H7 (cell line): ENCODE measurements around the gene BMI1. TPM values are rescaled to one million over a fixed set of nuclear protein-coding genes. Genes with fewer than 3 reads are reported as not detected.
A peak's percentile ranks its signal among the peaks of the same experiment; 100 is the strongest.

Experiments
- DNase-seq: peaks from one replicate; pipeline ENCODE4 v3.0.0; 2012
- H3K27me3 ChIP-seq: 2 replicates; pipeline ENCODE4 v1.6.0; 2011; ENCODE audit warnings: mild to moderate bottlenecking, low read length; ENCODE audit not compliant: control insufficient read depth, insufficient read depth
- H3K36me3 ChIP-seq: replicated peaks from 2 replicates; pipeline ENCODE4 v1.5.1; 2011; ENCODE audit warnings: low read length; ENCODE audit not compliant: control insufficient read depth, insufficient read depth
- H3K4me3 ChIP-seq: 2 replicates; pipeline ENCODE4 v1.5.1; 2011; ENCODE audit warnings: low read depth, mild to moderate bottlenecking, control low read depth, low read length, moderate library complexity; ENCODE audit not compliant: insufficient read depth
- total RNA-seq: library from RNA; depleted of rRNA; stranded (reverse); fragments of >200 nt; shearing (Covaris generic); gene quantifications from 2 replicates; pipeline ENCODE4 v1.2.3, GENCODE V29; 2014

The BMI1 gene
- total RNA-seq, 1 experiment from 2014 or later = 4.1 TPM

DNA sequence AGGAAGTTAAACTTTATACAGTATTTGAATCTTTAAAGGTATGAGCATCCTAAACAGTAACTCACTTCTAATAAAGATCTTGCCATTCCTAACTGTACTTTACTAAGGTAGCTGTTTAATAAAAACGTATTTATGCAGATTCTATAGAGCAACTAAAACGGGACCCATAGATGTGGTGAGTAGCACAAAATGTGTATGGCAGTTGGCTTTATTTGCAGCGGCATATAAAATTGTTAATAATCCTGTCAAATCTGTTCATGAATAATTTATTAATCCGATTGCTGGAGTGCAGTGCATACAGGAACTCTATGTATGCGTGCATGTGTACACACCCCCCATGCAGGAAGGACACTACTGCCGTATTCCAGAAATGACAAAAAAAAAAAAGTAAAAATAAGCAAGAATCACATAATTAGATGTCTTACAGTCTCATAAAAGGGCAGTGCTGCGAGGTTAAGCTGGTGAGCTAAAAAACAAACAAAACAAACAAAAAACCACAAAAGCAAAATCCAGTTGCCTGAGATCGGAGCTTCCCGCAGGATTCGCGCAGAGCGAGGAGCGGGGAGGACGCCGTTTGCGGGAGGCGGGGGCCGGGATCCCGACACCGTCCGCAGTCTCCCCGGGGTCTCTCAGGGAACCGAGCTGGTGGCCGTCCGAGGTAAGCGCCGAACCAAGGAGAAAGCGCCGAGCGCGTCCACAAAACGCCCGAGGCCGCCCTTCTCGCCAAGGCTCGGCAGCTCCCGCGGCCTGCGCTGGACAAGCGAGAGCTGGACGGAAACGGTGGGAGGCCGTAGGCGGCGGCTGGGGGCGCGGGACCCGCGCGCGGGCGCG is 5.2 kb upstream of the BMI1 start:
- DNase-seq = peak; percentile 87
- H3K27me3 ChIP-seq = peaks cover 74% of the 10 kb centered on the region

DNA sequence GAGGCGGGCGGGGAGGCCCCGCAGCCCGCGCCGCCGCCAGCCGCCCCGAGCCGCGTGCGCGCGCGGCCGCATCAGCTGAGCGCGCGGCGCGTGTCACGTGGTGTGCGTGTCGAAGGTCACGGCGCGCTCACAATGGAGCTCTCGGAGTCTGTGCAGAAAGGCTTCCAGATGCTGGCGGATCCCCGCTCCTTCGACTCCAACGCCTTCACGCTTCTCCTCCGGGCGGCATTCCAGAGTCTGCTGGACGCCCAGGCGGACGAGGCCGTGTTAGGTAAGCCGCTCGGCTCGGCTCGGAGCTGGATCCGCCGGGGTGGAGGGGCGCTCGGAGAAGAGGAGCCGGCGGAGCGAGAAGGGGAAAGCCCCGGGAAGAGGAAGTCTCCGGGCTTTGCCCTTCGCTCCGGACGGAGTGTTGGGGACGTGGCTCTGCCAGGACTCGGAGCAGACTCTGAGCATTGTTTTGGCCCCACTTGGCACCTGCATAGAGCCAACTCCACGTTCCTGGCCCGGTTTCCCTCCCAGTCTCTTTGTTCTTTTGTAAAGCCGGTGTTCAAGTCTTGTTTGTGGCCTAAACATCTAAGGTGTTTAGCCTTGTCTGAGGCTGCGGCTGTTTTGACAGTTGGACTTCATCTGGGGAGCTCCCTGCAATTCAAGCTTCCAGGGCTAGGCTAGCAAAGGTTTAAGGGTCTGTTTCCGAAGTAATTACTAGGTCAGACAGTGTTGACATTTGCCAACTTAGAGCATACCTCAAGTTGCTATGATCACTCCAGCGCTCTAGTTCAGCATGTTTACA is 4.4 kb upstream of the BMI1 start, which contains the start of gene COMMD3:
Gene COMMD3, plus strand, starts transcription at position 103 of the 790 bp plus-strand sequence. Its CDS starts 30 bp downstream, at position 133.
- Histone ChIP-seq H3K36me3 (no peaks in the 10 kb centered on the region), H3K4me3 (peak within 1 kb of the TSS; percentile 63), H3K27me3 (peaks cover 77% of the 10 kb centered on the region)
- peak; percentile 82 for DNase-seq

More for the DNA sequence above, 5.2 kb upstream of the BMI1 start:
- no peaks in the 10 kb centered on the region for H3K36me3 ChIP-seq
- H3K4me3 ChIP-seq = peak overlapping the region; percentile 63

DNA sequence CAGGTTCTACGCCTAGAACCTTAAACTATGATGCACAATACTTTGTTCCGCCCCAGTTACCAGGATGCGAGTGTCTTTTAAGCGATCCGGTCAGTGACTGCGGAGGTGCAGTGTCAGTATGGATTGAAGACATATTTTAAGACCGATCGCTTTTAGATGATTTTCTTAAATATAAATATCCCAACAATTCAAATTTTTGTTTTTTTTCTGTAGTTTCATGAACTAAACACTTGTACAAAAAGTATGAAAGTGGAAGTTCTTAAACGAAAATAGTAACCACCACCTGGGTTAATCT is 3.9 kb upstream of the BMI1 start:
- no peak for DNase-seq
- H3K27me3 ChIP-seq = peaks cover 79% of the 10 kb centered on the region
- no peak overlapping the region for H3K4me3 ChIP-seq
- no peaks in the 10 kb centered on the region for H3K36me3 ChIP-seq

GRCh38 chr10:22317771-22318565 is 2.9 kb upstream of the BMI1 start:
- DNase-seq = no peak
- Histone ChIP-seq H3K4me3 (no peak overlapping the region), H3K36me3 (no peaks in the 10 kb centered on the region), H3K27me3 (peaks cover 85% of the 10 kb centered on the region)

GRCh38 chr10:22318772-22319171 is 2.1 kb upstream of the BMI1 start:
- peaks cover 85% of the 10 kb centered on the region for H3K27me3 ChIP-seq
- H3K4me3 ChIP-seq = no peak overlapping the region
- H3K36me3 ChIP-seq = no peaks in the 10 kb centered on the region
- no peak for DNase-seq

DNA sequence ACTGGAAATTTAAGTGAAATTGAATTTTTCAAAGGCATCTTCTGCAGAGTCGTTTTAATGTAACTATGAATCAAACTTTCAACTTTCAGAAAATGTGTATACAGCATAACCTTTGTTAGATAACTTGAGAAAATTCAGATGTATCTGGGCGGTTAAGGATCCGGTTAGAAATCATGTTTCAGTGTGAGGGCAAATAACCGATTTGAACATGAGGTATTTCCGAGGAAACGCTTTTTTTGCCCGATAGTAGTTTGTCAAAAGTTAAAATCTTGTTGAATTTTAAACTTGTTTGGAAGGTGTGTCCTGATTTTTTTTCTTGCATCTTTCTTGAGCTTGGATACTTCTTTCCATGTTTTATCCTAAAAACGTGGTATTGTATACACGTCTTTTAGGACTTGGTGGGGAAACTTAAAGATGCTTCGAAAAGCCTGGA is 1.3 kb upstream of the BMI1 start:
- H3K27me3 ChIP-seq = peaks cover 86% of the 10 kb centered on the region
- H3K4me3 ChIP-seq = no peak overlapping the region
- H3K36me3 ChIP-seq = no peaks in the 10 kb centered on the region
- no peak for DNase-seq

DNA sequence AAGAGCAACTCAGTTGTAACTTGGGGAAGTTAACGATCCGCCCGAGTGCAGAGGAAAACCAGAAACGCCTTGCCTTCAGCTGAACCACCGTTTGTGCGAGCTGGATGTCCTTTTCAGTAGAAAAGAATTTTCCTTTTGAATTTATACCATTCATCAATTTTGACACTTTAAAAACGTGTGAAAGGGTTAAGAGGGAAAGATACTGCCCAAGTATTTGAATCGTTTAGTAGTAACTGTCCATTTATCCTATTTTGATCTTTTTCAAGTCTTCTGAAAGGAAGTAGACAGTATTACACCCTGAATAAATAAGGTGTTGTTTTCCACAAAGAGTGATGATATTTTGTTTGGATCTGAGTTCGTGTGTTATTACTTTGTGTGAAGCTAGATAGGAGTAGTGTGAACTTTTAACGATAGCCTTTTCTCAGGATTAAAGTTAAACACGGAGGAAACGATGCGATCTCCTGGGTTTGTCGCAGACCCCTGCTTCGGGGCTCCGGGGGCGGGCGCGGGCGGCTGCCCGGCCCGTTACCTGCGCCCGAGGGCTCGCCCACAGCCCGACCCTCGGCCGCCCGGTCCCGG is 830 bp upstream of the BMI1 start:
- DNase-seq = no peak
- Histone ChIP-seq H3K27me3 (peaks cover 86% of the 10 kb centered on the region), H3K4me3 (peak overlapping the region; percentile 6; the same call in 1 of the 2 replicates), H3K36me3 (no peaks in the 10 kb centered on the region)

DNA sequence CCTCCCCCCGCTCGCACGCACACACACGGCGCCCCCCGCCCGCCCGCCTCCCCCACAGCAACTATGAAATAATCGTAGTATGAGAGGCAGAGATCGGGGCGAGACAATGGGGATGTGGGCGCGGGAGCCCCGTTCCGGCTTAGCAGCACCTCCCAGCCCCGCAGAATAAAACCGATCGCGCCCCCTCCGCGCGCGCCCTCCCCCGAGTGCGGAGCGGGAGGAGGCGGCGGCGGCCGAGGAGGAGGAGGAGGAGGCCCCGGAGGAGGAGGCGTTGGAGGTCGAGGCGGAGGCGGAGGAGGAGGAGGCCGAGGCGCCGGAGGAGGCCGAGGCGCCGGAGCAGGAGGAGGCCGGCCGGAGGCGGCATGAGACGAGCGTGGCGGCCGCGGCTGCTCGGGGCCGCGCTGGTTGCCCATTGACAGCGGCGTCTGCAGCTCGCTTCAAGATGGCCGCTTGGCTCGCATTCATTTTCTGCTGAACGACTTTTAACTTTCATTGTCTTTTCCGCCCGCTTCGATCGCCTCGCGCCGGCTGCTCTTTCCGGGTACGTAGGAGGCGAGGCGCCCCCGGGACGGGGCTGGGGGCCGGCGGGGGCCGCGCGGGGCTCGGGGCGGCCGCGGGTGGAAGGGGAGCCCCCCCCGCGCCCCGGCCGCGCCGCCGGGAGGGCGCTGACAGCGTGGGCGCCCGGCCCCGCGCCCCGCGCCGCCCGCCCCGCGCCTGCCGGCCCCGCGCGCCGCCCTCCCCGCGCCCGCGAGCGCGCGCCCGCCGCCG is 441 bp downstream of the BMI1 start:
- Histone ChIP-seq H3K4me3 (peak overlapping the region; percentile 64), H3K36me3 (no peaks in the 10 kb centered on the region), H3K27me3 (peaks cover 83% of the 10 kb centered on the region)
- DNase-seq = peak; percentile 81

DNA sequence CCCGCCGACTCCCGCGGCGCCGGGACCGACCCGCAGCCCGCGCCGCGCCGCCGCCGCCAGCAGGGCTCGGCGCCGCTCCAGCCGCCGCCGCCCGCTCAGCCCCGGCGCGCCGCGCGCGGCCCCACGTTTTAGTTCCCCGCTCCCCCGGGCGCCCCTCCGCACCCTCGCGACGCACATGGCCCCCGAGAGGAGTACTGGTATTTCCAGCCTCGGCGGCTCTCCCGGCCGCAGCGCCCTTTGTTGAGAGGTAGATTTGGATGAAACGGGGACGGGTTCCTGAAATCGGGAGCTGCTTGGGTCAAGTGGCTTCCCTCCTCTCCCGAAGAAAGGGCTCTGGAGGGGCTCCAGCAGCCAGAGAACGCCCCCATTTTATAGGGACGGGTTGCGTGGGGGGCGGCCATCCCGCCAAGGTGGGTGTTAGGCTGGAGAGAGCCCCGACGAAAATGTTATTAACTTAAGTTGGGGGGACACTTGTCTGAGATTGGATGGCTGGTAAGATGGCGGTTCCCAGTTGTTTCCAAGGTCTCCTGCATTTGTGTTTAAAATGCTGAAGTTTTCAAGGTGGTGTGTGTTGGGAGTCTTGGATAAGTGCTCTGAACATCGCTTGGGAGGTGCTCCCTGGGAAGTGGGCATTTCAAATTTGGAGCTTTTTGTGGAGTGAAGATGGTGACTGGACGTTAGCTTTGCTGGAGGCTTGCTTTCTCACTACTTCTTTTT is 1.2 kb downstream of the BMI1 start:
- DNase-seq = peak; percentile 80
- peaks cover 83% of the 10 kb centered on the region for H3K27me3 ChIP-seq

GRCh38 chr10:22322641-22323160 is 1.8 kb downstream of the BMI1 start:
- Histone ChIP-seq H3K36me3 (no peaks in the 10 kb centered on the region), H3K4me3 (no peak overlapping the region), H3K27me3 (peaks cover 83% of the 10 kb centered on the region)
- no peak for DNase-seq

More for the DNA sequence above, 1.2 kb downstream of the BMI1 start:
- Histone ChIP-seq H3K4me3 (peak overlapping the region; percentile 26), H3K36me3 (no peaks in the 10 kb centered on the region)

GRCh38 chr10:22323538-22324305 is 2.8 kb downstream of the BMI1 start:
- Histone ChIP-seq H3K27me3 (peaks cover 83% of the 10 kb centered on the region), H3K36me3 (no peaks in the 10 kb centered on the region), H3K4me3 (no peak overlapping the region)

GRCh38 chr10:22324413-22324812 is 3.5 kb downstream of the BMI1 start:
- Histone ChIP-seq H3K4me3 (no peak overlapping the region), H3K27me3 (peaks cover 82% of the 10 kb centered on the region), H3K36me3 (no peaks in the 10 kb centered on the region)
- DNase-seq = no peak

More at GRCh38 chr10:22323538-22324305, 2.8 kb downstream of the BMI1 start:
- no peak for DNase-seq
